Stomach (tissue), 4 donors: ENCODE data around the gene DIAPH3.

Experiments used
- EP300 ChIP-seq: sonication (generic); formaldehyde crosslinking; IDR thresholded peaks from one replicate; pipeline ENCODE4 v1.6.1; 2017; ENCODE audit warnings: antibody characterized with exemption
- POLR2A ChIP-seq, 4 donors: fragments of 450-650 bp; IDR thresholded peaks; one replicate each; pipeline ENCODE4 v1.6.1; 2016; ENCODE audit warnings: antibody characterized with exemption in 4 of 4, control low read depth in 2 of 4, mild to moderate bottlenecking in 1 of 4, moderate library complexity in 1 of 4
- TF ChIP-seq, protein P1 (sequence below), 7 experiments: fragments of 450-650 bp in 4 of 7; fragments of 200-600 bp in 3 of 7; sonication (generic) in 3 of 7; IDR thresholded peaks; one replicate each; pipeline ENCODE4 v1.5.1; 2016 to 2019; ENCODE audit warnings: antibody characterized with exemption in 7 of 7, control low read depth in 2 of 7, mild to moderate bottlenecking in 1 of 7

DNA sequence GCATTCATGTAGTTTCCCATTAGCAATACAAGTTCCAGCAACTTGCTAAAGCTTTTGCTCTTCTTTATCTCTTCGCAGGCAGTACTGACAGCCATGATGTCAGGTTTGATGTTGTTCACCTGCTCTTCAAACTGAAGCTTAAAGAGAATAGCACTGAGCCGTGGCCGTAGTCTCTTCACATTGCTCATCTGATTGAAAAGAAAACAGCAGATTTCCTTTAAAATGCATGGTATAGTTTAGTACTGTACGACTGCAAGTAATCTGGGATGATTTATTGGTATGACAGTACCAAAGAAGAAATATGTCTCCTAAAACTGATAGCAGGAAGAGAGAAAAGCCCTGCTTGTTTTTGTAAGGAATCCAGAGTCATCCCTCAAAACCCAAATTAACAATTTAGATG lies 284.4 kb downstream of the DIAPH3 start:
- TF ChIP-seq, protein P1, sequence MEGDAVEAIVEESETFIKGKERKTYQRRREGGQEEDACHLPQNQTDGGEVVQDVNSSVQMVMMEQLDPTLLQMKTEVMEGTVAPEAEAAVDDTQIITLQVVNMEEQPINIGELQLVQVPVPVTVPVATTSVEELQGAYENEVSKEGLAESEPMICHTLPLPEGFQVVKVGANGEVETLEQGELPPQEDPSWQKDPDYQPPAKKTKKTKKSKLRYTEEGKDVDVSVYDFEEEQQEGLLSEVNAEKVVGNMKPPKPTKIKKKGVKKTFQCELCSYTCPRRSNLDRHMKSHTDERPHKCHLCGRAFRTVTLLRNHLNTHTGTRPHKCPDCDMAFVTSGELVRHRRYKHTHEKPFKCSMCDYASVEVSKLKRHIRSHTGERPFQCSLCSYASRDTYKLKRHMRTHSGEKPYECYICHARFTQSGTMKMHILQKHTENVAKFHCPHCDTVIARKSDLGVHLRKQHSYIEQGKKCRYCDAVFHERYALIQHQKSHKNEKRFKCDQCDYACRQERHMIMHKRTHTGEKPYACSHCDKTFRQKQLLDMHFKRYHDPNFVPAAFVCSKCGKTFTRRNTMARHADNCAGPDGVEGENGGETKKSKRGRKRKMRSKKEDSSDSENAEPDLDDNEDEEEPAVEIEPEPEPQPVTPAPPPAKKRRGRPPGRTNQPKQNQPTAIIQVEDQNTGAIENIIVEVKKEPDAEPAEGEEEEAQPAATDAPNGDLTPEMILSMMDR (IDR thresholded peaks at IDR 0.05): no peak
- no peak for TF ChIP-seq POLR2A (IDR thresholded peaks at IDR 0.05)
- no peak for TF ChIP-seq EP300
